Measurements from ENCODE around the gene MICAL3.
"Not testable (repeated sequence)": the region's sequence is repeated elsewhere in the genome, so short reads cannot be mapped to it uniquely, and the experiment has no call there.

The MICAL3 gene

DNA sequence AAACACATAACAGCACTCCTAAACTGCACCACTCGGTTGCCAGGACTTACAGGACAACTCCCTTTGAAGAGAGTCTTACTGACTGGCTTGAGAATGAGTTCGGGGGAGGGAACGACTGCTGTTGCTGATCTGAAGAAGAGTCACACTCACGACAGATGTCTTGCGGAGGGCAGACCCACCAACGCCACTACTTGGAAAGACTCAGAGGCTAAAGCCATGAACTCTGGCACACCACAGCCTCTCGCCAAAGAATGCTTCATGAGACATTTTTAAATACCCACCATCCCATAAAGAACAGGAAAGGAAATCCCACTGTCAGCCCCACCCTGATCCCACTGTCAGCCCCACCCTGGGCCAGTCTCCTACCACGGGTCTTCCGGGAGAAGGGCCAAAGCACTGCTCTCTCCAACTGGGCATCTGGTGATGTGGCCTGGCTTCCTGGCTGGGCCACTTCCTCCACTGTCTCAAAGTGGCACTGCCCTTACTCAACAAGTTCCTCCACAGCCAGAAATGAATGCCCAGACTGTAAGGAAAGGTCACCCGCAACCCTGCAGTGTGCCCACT, 73.6 kb downstream of the MICAL3 start:
- no peak for DNase-seq

DNA sequence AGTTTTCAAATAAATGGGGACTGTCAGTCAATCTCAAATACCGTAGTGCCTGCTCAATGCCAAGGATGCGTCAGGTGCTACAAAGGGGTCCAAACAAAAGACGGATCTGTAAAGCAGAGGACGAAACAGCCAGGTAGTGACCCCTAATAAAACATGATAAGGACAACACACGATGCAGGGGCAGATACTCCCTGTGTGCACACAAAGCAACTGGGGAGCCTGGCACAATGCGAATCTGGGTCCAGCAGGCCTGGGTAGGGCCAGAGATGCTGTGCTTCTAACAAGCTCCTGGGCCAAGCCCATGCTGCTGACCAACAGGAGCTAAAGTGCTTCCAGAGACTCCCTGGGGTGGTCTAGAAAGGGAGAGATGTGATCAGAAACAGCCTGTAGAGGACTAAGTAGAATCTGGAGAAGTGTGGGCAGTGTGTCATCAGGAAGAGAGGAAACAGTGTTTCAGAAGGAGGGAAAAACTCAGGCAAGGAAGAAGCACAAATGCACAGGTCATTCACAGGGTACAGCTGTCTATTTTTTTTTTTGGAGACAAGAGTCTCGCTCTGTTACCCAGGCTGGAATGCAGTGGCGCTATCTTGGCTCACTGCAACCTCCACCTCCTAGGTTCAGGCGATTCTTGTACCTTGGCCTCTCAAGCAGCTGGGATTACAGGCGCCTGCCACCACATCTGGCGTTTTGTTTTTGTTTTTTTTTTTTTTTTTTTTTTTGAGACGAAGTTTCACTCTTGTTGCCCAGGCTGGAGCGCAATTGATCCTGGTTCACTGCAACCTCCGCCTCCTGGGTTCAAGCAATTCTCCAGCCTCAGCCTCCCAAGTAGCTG, 74.5 kb downstream of the MICAL3 start:
- DNase-seq = no peak

DNA sequence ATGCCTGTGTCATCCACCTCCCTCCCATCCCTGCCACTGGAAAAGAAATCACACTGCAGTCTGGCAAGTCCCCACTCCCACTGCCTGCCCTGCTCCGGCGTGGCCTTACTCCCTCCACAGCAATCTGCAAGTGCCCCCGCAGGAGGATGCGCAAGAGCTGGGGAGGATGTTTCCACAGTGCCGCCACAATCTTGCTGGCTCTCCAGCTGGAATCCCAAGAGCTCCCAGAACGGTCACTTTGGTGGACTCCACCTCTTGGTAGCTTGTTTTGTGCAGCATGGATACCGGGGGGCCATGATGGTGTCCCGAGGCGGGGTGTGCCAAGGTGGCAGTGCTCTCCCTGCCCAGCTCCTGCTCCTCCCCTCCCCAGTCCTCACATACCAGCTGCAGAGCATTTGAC, 76.3 kb downstream of the MICAL3 start:
- DNase-seq = no peak

DNA sequence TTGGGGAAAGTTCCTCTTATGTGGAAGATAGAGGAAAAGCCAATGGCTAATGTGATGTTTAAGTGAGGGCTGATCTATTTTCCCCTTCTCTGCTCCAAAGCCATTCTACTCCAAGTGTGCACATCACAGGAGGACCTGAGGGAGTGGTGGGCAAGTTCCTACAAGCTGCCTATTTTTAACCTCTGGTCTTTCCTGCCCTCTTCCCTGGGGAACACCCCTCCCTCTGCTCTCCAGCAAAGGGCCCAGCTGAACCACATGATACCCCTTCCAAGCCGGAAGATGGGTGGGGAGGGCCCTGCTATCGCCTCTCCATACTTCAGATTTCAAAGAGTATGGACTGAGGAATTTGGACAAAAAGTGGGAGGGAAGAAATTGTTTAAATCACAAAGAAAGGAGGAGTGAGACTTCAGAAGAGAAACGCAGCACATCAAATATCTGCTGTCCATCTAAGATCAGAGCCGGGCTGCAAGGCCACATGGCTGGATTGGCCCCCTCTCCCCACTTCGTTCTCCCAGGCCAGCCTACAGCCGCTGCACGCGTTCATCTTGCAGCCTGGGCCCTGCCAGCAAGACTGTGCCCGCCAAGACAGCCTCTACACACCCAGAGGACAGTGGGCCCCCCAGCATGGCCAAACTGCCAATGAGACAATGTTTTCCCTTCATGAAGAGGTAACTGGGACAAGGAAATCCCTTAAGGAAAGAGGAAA, 77.5 kb downstream of the MICAL3 start:
- DNase-seq = no peak

DNA sequence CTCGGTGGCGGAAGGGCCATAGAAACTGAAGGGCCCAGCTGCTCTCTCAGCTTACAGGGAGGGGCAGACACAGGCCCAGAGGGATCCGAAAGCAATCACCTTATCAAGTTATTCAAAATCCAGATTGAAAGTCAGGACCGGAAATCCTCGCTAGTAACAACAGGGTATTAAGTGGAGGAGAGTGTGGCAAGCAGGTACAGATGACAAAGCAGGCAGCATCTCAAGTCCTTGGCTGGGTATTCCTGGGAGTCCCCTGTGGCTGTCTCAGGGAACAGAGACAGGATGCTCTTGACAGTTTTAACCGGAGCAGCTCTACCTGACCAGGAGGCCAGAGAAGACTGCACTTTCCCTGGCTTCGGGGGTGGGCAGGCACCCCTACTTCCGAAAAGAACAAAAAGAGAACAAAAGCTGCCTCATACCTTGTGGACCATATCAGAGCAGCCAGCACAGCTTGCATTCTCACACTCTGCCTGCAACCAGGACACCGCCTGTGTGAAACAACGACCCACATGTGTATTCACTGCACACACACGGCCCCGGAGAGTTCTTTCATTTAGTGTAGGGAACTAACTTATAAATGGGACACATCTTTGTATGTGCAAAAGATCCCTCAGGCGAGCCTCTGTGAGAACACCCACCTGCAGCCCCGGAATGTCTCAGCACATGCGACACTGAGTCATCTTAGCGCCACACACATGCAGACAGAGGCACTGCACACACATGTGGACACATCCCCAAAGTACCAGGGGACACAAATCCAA, 78.3 kb downstream of the MICAL3 start:
- DNase-seq = no peak

DNA sequence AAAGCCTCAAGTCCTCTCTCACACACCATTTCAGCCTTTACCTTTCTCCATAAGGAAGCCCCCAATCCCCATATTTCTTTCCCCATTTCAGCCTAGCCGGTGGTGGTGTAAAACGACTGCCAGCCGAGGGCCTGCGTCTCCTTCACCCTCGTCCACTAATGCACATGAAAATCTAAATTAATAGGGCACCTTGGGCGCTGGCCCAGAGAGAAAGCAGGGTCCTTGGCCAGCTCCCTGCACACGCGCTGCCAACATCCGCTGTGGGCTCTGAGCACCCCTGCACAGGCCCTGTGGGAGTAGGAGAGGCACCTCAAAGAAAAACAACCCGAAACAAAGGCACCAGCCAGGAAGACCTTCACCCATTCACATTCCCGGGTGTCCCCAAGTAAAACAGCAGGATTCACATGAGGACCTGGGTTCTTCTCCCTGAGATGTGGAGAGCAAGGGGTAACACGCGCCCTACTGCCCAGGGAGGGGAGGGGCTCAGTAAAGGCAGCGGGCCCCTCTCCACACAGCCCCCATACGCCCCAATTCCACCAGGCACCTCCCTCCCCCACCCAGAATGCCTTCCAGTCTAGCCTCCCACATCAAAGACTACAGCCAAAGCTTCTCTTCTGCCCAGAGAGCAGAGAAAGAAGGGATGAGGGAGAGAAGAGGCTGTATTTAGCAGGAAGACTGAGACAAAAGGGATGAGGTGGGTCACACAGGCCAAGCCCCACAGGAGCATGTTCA, 79.0 kb downstream of the MICAL3 start:
- no peak for DNase-seq

DNA sequence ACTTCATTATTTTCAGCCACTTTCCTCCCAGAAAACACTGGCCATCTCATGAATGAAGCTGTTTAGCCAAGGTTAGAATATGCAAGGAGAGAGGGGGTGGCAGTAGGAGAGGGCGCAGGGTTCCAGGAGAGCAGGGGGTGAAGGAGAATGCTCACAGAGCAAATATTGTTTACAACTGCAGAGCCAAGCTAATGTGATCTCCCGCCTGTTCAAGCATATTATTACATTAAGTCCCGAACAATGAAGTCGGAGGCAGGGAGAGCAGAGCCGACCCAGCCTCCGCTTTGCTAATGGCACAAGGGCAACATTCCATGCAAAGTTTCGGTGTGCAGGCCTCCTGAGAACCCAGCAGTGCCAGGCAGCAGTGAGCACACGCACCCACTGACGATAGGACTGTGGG, 80.1 kb downstream of the MICAL3 start:
- no peak for DNase-seq

DNA sequence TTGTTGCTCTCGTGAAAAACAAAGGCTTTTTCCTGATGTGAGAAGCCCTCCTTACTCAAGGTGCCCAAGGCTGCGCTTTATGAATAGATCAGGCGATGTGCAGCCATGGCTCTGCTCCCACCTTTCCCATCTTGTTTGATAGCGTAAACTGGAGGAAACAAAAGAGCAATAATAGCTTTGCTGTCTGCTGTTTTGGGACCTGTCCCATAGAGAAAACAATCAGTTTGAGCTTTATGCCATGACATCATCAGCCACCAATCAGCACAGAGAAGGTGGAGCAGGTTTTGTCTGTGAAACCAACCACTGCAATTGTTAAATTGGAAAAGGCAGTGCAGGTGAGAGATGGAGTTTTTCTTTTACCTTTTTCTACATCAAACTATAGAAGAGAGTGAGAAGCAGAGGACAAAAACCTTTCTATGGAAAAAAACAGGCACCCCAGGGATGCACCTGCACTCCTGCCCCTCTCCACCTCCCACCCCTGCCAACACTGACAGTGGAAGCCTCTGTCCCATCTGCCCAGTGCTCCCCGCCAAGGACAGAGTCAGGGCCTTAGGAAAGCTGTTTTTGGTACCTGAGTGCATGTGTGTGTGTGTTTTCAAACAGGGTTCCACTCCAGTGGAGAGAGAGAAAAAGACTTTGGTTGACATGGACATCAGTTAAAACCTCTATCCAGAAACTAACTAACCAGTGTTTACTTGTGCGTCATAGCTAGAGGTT, 80.7 kb downstream of the MICAL3 start:
- no peak for DNase-seq

DNA sequence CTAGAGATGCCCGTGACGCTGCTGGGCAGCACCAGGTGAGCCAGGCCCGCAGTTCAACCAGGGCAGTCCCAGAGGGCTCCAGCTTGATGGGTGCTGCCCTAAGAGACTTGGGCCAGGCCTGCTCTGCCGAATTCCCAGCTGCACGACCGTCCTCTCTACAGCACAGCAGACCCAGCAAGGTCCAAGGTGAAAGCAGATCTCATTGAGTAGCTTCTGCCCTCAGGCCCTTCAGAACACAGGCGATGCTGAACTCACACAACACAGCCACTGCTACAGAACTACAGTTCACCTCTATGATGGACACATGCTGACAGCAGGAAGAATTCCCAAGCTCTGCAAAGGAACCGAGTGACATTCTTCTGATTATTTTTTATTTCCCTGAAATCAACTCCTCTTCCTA, 81.6 kb downstream of the MICAL3 start:
- no peak for DNase-seq

DNA sequence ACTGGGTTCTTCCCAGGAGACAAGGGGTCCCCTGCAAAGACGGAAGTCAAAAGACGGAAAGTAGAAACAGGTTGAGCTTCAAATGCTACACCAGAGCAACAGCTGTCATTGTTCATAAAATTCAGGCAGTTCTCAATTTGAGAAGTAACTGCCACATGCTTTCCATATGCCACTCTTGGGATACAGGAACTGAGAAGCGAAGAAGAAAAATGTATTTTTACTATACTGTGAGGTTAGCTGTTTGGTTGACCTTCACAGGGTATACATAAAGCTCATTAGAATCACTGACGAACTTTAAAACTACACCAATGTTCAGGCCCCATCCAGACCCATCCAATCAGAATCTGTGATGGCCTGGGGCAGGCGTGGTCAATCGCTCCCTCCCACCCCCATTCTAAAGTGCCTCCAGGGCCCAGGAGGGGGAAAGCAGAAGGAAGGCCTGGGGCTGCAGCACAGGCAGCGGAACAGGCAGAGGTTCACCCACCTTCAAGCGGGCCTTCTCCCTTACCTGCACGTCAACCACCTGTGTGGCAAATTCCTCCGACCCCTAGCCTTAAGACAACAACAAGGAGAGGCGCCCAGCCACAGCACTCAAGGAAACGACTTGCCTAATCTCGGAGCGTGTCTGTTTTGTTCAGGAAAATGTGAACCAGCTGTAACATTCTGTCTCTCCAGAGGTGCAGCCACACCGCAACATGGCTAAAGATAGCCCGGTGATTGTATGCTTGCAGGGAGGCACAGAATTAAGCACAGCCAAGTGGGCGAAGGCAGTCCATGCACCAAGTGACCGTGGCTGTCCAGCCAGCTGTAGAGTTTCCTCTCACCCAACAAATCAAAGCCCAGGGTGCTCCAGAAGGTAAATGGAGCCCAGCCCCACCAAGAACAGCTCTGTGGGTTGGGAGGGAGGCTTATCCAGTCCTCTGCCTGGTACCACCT, 82.6 kb downstream of the MICAL3 start:
- no peak for DNase-seq

DNA sequence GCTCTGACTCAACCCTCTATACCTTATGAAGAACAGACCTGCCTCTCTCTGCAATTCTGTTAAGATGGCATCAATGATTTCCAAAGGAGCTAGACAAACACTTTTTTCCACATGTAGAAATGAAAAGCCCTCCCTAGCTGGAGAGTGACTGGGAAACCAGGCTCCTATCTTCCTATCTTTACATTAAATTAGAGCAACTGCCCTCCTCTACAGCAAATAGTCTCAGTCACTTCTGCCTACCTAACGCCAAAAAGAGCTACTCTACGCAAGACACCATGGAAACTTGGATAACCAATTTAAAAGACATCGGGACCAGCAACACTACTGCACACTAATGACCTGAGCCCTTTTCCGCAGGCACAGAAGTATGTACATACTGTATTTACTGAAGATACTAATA, 84.8 kb downstream of the MICAL3 start:
- no peak for DNase-seq

DNA sequence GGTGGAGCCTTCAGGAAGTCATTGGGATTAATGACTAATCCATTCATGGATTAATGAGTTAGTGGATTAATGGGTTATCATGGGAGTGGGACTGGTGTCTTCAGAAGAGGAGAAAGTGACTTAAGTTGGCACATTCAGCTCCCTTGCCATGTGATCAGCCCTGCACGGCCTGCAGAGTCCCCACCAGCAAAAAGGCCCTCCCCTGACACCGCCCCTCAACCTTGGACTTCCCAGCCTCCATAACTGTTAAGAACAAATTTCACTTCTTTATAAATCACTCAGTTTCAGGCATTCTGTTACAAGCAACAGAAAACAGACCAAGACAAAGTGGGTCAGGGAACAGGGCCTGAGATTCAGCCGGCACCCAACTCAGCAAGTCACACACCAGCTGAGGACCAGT, 85.3 kb downstream of the MICAL3 start:
- DNase-seq = no peak

DNA sequence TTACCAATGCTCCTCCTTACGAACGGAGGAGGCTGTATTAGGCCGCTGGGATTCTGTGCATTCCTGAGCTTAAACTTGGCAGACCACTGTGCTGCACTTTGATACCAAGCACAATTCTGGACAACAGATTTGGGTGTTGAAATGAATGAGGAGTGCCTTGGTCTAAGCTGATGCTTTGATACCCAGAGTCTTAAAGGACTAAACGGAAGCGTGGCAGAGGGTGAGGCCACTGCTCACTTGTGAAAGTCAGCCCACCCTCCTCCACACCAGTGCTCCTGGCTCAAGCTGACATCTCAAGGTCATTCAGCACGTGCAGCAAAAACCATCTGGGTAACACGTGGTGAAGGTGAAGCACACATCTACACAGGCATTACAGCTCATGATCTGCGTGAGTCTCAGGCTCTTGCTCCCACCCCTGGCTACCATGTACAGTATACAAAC, 85.9 kb downstream of the MICAL3 start:
- DNase-seq = no peak

DNA sequence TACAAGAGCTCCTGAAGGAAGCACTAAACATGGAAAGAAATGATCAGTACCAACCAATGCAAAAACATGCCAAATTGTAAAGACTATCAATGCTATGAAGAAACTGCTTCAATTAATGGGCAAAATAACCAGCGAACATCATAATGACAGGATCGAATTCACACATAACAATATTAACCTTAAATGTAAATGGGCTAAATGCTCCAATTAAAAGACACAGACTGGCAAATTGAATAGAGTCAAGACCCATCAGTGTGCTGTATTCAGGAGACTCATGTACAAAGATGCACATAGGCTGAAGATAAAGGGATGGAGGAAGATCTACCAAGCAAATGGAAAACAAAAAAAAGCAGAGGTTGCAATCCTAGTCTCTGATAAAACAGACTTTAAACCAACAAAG, 91.9 kb downstream of the MICAL3 start:
- DNase-seq = not testable (repeated sequence)

DNA sequence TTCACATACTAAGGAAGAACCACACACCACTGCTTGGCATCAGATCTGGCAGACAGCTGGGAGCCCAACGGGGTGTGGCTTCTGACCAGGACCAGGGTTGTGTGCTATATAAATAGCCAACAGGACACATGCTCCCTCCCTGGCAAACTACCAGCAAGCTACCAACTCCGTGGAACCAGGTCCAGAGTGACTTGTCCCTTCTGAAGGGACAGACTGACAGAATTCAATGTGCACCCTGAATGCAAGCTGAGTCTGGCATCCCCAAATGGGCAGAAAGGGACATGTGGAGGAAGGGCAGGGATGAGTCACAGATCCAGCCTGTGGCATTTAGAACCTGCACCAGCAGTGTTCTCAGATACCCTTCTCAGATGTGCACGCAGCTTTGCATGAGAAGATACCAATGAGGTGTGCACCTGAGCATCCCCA, 92.9 kb downstream of the MICAL3 start:
- no peak for DNase-seq

DNA sequence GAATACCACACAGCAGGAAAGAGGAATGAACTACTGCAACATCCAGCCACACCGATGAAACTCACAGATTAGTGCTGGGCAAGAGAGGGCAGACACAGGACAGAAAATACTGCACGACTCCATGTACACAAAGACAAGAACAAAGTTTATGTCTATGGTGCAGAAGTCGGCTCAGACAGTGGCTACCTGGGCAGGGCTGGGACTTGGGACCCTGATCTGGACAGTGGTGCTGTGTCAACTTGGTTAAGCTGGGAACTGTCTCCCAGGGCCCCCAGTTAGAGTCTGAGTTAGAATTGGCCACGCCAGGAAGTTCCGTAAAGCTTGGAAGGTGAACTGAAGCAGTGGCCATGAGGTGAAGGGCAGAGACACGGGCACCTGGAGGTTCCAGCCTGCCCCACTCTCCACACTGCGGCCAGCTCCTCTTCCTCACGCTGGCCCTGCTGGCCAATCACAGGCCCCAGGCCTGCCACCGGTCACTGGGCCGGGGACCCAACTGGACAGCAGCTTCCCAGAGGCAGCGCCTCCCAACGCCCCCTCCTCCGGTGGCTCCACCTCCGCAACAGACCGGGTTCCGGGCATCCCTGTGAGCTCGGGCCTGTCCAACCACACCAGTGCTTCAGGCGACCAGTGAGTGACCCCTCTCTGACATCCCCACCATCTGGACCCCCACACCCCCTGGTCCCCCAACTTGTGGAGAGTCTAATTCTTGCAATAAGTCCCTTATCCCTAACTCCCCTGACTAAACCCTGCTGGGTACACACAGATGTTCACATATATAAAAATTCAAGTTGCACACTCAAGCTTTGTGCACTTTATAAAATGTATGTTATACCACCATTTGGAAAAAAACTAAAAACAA, 93.7 kb downstream of the MICAL3 start:
- no peak for DNase-seq

DNA sequence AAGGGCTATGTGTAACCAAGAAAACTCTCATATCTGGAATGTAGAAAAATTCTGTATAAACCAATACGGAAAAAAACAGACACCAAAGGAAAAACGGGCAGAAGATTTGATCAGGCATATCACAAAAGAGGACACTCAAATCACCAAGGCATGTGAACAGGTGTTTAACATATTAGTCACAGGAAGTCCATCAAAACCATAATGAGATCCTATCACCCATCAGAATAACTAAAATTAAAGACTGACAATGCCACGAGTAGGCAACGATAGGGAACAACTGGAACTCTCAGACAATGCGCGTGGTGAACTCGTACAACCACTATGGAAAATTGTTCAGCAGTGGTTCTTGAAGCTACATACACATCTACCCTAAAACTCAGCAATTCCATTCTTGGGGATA, 94.5 kb downstream of the MICAL3 start:
- no peak for DNase-seq

DNA sequence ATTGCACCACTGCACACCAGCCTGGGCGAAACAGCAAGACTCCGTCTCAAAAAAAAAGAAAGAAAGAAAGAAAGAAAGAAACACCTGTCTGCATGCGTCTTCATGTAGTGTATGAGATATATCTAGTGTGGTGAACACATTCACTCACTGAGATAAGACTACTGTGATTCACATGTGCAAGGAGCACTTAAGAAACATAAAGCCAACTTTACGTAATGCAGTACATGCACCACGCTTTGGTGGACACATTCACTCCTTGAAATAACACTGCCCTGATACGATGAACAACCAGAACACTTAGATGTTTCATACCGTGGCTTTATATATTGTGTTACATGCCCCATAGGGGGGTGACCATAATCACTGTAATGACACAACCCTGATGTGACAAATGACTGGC, 96.0 kb downstream of the MICAL3 start:
- no peak for DNase-seq

DNA sequence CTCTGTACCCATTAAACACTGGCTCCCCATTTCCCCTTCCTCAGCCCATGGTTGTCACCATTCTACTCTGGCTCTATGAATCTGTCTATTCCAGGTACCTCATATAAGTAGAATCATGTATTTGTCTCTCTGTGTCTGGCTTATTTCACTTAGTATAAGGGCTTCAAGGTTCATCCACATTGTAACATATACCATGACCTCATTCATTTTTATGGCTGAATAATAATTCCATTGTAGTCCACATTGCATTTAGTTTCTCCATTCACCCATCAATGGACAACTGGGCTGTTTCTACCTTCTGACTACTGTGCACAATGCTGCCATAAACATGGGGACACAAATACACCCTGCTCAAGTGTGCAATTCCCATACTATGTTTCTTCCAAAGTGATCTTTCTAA, 97.3 kb downstream of the MICAL3 start:
- DNase-seq = no peak

DNA sequence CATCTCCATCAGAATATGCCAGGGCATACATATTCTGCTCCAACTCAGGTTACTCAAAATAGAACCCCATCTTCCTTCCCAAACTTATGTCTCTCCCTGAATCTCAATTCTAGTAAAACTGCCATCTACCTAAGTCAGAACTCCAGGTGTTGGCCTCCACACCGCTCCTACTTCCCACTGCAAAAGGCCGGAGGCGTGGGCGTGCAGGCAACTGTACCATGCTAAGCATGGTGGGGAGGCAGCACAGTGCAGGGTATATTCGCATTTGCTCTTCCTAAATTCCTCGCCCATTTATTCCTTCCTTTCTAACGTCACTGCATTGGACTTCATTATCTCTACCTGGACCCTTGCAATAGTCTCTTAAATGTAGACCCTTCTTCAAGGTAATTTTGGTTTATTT, 97.8 kb downstream of the MICAL3 start:
- no peak for DNase-seq

Measured in RPMI8226 (cell line).